GM12891 (cell line): ENCODE data around the gene COL4A2.

Experiments used
- POLR2A ChIP-seq: IDR thresholded peaks from 2 replicates; pipeline ENCODE4 v1.6.1; 2011; ENCODE audit warnings: low read depth, low read length, control low read depth
- POLR2AphosphoS5 ChIP-seq: IDR thresholded peaks from 2 replicates; pipeline ENCODE4 v1.6.1; 2011; ENCODE audit warnings: low read depth, low read length, control low read depth
- SPI1 ChIP-seq: IDR thresholded peaks from 2 replicates; pipeline ENCODE4 v1.6.1; 2011; ENCODE audit warnings: low read depth, low read length, control low read depth
- TAF1 ChIP-seq: IDR thresholded peaks from 2 replicates; pipeline ENCODE4 v1.6.1; 2011; ENCODE audit warnings: low read depth, low read length, control low read depth

DNA sequence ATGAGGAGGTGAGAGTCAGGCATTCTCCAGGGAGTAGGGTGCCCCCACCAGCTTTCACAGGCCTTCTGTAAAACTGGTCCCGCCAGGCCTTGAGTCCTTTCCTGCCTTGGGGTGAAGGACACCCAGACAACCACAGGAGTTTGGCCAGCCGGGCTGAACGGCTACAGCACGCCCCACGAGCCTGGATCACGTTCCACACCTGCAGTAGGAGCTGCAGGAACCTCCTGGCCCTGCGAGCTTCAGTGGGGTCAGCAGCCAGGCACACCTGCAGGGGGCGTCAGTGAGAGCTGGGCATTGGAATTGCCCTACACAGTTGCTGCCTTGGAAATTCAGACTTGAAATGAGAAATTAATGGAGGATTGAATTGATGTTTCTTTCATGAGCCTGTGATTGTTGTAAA is 45.7 kb downstream of the COL4A2 start:
- TF ChIP-seq POLR2A (no peak), POLR2AphosphoS5 (no peak), TAF1 (no peak), SPI1 (no peak)
